ENCODE data around the gene FBXO30. TPM values are rescaled to one million over a fixed set of nuclear protein-coding genes. Genes with fewer than 3 reads are reported as not detected.

The FBXO30 gene
- total RNA-seq, 1 donor from 2014 or later: 6.1 TPM

DNA sequence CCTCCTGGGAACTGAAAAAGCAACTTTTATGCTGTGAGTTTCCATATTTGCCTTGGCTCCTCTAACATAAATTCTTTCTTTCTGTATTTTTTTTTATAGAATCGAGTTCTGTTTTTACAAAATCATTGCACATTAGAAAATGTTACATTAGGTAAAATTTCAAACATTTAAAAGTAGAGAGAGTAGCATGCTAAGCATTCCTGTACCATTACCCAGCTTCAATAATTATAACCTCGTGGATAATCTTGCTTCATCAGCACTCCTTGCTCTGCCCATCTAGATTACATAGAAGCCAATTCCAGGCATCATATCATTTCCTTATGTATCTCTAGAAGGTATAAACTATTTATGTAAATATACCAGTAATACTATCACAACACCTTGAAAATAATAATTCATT lies 15.4 kb upstream of the FBXO30 start:
- ChIA-PET POLR2A (no interaction called here), CTCF (no interaction called here)
- ATAC-seq (ENCODE audit: low read depth): no peak
- intact Hi-C loops (cut with micrococcal nuclease): no loop called here
- TF ChIP-seq, protein P1, sequence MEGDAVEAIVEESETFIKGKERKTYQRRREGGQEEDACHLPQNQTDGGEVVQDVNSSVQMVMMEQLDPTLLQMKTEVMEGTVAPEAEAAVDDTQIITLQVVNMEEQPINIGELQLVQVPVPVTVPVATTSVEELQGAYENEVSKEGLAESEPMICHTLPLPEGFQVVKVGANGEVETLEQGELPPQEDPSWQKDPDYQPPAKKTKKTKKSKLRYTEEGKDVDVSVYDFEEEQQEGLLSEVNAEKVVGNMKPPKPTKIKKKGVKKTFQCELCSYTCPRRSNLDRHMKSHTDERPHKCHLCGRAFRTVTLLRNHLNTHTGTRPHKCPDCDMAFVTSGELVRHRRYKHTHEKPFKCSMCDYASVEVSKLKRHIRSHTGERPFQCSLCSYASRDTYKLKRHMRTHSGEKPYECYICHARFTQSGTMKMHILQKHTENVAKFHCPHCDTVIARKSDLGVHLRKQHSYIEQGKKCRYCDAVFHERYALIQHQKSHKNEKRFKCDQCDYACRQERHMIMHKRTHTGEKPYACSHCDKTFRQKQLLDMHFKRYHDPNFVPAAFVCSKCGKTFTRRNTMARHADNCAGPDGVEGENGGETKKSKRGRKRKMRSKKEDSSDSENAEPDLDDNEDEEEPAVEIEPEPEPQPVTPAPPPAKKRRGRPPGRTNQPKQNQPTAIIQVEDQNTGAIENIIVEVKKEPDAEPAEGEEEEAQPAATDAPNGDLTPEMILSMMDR (IDR thresholded peaks at IDR 0.05): no peak
- Mint-ChIP-seq H3K9me3 (no peaks in the 10 kb centered on the region), H3K4me3 (no peak overlapping the region), H3K36me3 (ENCODE audit: low read depth) (no peaks in the 10 kb centered on the region), H3K4me1 (no peaks in the 10 kb centered on the region), H3K27me3 (no peaks in the 10 kb centered on the region), H3K27ac (no peak overlapping the region)
- no peak for DNase-seq

DNA sequence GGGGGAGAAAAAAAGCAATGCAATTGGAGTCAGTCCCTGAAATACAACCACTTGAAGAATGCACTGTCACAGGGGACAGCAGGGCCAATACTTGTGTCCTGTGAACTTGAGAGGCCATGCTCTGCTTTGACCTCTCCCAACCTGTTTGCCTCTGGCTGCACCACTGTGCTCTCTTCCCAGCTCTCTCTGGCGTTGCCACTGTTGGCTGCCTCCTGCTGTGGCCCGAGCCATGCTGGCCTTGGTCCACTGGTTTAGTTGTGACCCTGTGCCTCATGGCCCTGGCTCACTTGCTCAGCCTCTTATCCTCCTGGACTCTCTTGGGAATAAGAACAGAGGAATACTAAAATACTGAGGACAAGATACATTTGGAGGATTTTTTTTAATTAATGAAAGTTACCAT lies 14.5 kb upstream of the FBXO30 start:
- Mint-ChIP-seq H3K36me3 (ENCODE audit: low read depth) (no peaks in the 10 kb centered on the region), H3K27me3 (no peaks in the 10 kb centered on the region), H3K27ac (no peak overlapping the region), H3K9me3 (no peaks in the 10 kb centered on the region), H3K4me1 (no peaks in the 10 kb centered on the region), H3K4me3 (no peak overlapping the region)
- ChIA-PET POLR2A (no interaction called here), CTCF (no interaction called here)
- ATAC-seq (ENCODE audit: low read depth): no peak
- TF ChIP-seq, protein P1 (IDR thresholded peaks at IDR 0.05): no peak
- DNase-seq: no peak
- intact Hi-C loops (cut with micrococcal nuclease): no loop called here

DNA sequence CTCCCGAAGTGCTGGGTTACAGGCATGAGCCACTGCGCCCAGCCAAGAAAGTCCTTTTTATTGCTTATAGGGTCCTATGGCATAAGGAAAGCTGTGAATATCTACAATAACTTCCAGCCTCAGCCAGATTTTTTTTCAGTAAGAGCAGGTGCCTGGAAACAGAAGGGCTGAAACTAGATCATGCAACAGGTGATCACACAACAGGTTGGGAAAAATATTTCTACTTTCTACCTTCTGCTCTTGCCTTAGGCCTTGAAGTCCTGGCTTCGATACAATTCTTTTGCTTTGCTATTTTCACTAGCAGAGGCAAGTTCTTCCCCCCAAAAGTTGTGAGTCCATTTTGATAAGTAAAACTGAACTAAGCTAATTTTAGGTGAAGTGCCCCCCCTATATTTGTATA lies 9.7 kb upstream of the FBXO30 start:
- Mint-ChIP-seq H3K27ac (no peak overlapping the region), H3K27me3 (no peaks in the 10 kb centered on the region), H3K4me3 (no peak overlapping the region), H3K36me3 (ENCODE audit: low read depth) (no peaks in the 10 kb centered on the region), H3K9me3 (no peaks in the 10 kb centered on the region), H3K4me1 (no peaks in the 10 kb centered on the region)
- TF ChIP-seq, protein P1 (IDR thresholded peaks at IDR 0.05): no peak
- ATAC-seq (ENCODE audit: low read depth) (no peak), DNase-seq (no peak)
- ChIA-PET CTCF (no interaction called here), POLR2A (no interaction called here)
- intact Hi-C loops (cut with micrococcal nuclease): no loop called here

GRCh38 chr6:145823328-145823944 lies 8.8 kb upstream of the FBXO30 start:
- CTCF ChIA-PET: no interaction called here
- Mint-ChIP-seq H3K9me3 (no peaks in the 10 kb centered on the region), H3K36me3 (ENCODE audit: low read depth) (no peaks in the 10 kb centered on the region), H3K4me3 (no peak overlapping the region), H3K27me3 (no peaks in the 10 kb centered on the region), H3K4me1 (no peaks in the 10 kb centered on the region), H3K27ac (no peak overlapping the region)
- intact Hi-C loops (cut with micrococcal nuclease): no loop called here
- TF ChIP-seq, protein P1 (IDR thresholded peaks at IDR 0.05): no peak
- ATAC-seq (ENCODE audit: low read depth) (no peak), DNase-seq (no peak)
- POLR2A ChIA-PET: no interaction called here

GRCh38 chr6:145822456-145822855 lies 7.9 kb upstream of the FBXO30 start:
- no peaks in the 10 kb centered on the region for H3K9me3 Mint-ChIP-seq
- ChIA-PET POLR2A (no interaction called here), CTCF (no interaction called here)
- H3K4me1 Mint-ChIP-seq: no peaks in the 10 kb centered on the region
- no peak overlapping the region for H3K4me3 Mint-ChIP-seq
- no peak overlapping the region for H3K27ac Mint-ChIP-seq
- intact Hi-C loops (cut with micrococcal nuclease): no loop called here
- no peaks in the 10 kb centered on the region for H3K36me3 Mint-ChIP-seq (ENCODE audit: low read depth)
- ATAC-seq (ENCODE audit: low read depth) (no peak), DNase-seq (no peak)
- TF ChIP-seq, protein P1 (IDR thresholded peaks at IDR 0.05): no peak
- H3K27me3 Mint-ChIP-seq: no peaks in the 10 kb centered on the region

Measured in activated B cell treated with CpG ODN at 0.5 μM for 24 hours (primary cell).